Measurements from ENCODE around the gene ACYP1. TPM values are rescaled to one million over a fixed set of nuclear protein-coding genes. Genes with fewer than 3 reads are reported as not detected.

The ACYP1 gene
- polyA plus RNA-seq, 4 donors, result 15.9 to 27.1 (median 22.6) TPM

DNA sequence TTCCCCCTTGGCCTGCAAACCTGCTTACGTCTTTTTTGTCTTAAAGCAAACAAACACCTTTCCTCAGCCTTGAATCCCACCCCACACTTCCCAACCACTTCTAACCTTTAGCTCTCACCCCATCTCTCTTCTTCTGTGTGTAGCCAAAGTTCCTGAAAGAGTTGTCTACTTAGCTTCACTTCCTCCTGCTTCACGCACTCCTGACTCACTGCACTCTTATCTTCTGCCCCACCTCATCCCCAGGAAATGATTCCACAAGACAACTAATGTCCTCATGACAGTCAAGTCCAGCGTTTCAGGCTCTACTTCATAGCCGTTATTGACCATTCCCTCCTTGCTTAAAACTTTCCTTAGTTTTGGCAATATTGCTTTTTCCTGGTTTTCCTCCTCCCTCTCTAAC, 38.7 kb downstream of the ACYP1 start:
- Histone ChIP-seq H3K4me3 (ENCODE audit: low read depth in 1 of 3, low read length in 3 of 3) (no peak overlapping the region), H3K36me3 (ENCODE audit: control insufficient read depth in 3 of 3, insufficient read depth in 2 of 3, low read depth in 1 of 3, low read length in 3 of 3) (peaks cover 0 to 27% (median 0%) of the 10 kb centered on the region in 3 donors), H3K27ac (ENCODE audit: low read depth in 1 of 3, low read length in 2 of 3) (peak overlapping the region; percentile 60 to 77 (median 65)), H3K9me3 (ENCODE audit: control insufficient read depth in 2 of 2, insufficient read depth in 1 of 2, low read depth in 1 of 2, low read length in 1 of 2) (no peaks in the 10 kb centered on the region), H3K27me3 (ENCODE audit: control insufficient read depth in 3 of 3, insufficient read depth in 3 of 3, low read length in 3 of 3) (no peaks in the 10 kb centered on the region), H3K4me1 (ENCODE audit: control insufficient read depth in 3 of 3, insufficient read depth in 2 of 3, low read depth in 1 of 3, low read length in 2 of 3) (peaks cover 0 to 2% (median 2%) of the 10 kb centered on the region in 3 donors)
- no peak for FAIRE-seq
- 22 to 50% (median 49%) methylated on average over 4 of the region's 4 CpGs for WGBS, 3 donors
- DNase-seq, result peak; percentile 31 to 85

DNA sequence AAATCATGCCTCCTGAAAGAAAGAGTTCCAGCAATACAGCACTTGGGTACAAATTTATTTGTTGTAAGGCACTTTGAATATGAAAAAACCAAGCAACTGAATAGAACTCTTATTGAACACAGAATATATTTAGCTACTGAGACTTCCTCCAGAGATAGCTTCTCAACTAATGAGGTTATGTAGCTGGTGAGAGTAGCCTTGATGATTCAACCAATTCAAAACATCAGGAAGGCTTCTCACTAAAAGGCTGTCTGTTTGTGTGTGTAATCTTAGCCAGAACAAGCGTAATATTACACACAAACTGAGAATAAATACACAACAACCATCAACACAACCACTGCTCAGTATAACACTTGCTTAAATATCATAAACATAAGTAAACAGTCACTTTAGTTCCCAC, 40.7 kb downstream of the ACYP1 start:
- Histone ChIP-seq H3K36me3 (ENCODE audit: control insufficient read depth in 3 of 3, insufficient read depth in 2 of 3, low read depth in 1 of 3, low read length in 3 of 3) (peaks cover 1 to 16% (median 3%) of the 10 kb centered on the region in 3 donors), H3K27me3 (ENCODE audit: control insufficient read depth in 3 of 3, insufficient read depth in 3 of 3, low read length in 3 of 3) (no peaks in the 10 kb centered on the region), H3K27ac (ENCODE audit: low read depth in 1 of 3, low read length in 2 of 3) (no peak overlapping the region), H3K4me3 (ENCODE audit: low read depth in 1 of 3, low read length in 3 of 3) (no peak overlapping the region), H3K9me3 (ENCODE audit: control insufficient read depth in 2 of 2, insufficient read depth in 1 of 2, low read depth in 1 of 2, low read length in 1 of 2) (no peaks in the 10 kb centered on the region), H3K4me1 (ENCODE audit: control insufficient read depth in 3 of 3, insufficient read depth in 2 of 3, low read depth in 1 of 3, low read length in 2 of 3) (peaks cover 0 to 11% (median 2%) of the 10 kb centered on the region in 3 donors)
- FAIRE-seq, result no peak
- 77 to 96% (median 93%) methylated on average over 1 of the region's 1 CpG for WGBS, 3 donors
- DNase-seq, result no peak

DNA sequence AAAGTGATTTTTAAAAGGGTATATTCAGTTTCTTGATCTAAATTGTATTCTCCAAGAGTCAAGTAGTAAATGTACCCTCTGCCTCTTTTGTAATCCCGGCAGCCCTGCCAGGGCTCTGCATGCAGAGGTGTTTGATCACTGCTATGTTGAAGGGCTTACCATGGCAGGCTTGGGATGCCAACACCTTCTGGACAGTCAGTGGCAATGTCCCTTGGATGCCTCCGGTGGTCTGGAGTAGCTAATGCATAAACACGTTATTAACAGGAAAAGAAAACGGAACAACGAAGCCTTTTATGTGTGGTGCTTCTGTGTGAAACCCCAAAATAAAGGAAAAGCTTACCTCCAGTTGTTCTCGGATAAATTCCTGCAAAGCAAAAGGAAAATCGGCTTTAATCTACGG, 41.2 kb downstream of the ACYP1 start:
- Histone ChIP-seq H3K9me3 (ENCODE audit: control insufficient read depth in 2 of 2, insufficient read depth in 1 of 2, low read depth in 1 of 2, low read length in 1 of 2) (no peaks in the 10 kb centered on the region), H3K4me3 (ENCODE audit: low read depth in 1 of 3, low read length in 3 of 3) (no peak overlapping the region), H3K27ac (ENCODE audit: low read depth in 1 of 3, low read length in 2 of 3) (no peak overlapping the region), H3K4me1 (ENCODE audit: control insufficient read depth in 3 of 3, insufficient read depth in 2 of 3, low read depth in 1 of 3, low read length in 2 of 3) (peaks cover 0 to 12% (median 2%) of the 10 kb centered on the region in 3 donors), H3K36me3 (ENCODE audit: control insufficient read depth in 3 of 3, insufficient read depth in 2 of 3, low read depth in 1 of 3, low read length in 3 of 3) (peaks cover 3 to 16% (median 4%) of the 10 kb centered on the region in 3 donors), H3K27me3 (ENCODE audit: control insufficient read depth in 3 of 3, insufficient read depth in 3 of 3, low read length in 3 of 3) (no peaks in the 10 kb centered on the region)
- FAIRE-seq, result no peak
- no peak for DNase-seq
- 77 to 88% (median 79%) methylated on average over 8 of the region's 8 CpGs for WGBS, 3 donors

DNA sequence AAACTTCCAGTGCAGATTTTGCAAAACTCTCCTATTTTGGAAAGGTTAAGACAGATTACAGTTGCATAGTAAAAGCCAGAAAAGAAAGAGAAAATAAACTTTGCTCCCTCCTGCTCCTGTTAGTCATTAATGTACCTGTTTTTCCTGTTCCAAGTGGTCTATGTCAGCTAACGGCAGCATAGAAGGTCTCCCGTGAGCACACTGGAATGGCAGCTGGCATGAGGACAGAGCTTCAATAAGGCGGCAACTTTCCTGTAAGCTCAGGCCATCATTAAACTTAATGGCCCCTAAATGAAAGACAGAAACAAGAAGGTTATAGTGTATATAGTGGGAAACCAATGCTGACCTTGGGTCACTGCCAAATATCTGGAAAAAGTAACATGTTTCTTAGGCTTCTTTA, 45.1 kb downstream of the ACYP1 start:
- WGBS, 3 donors, result 11 to 67% (median 48%) methylated on average over 3 of the region's 3 CpGs
- DNase-seq, result peak; percentile 79 to 91
- Histone ChIP-seq H3K36me3 (ENCODE audit: control insufficient read depth in 3 of 3, insufficient read depth in 2 of 3, low read depth in 1 of 3, low read length in 3 of 3) (peaks cover 17 to 28% (median 19%) of the 10 kb centered on the region in 3 donors), H3K27ac (ENCODE audit: low read depth in 1 of 3, low read length in 2 of 3) (peak overlapping the region in 2 of 3 donors; percentile 17 to 52), H3K9me3 (ENCODE audit: control insufficient read depth in 2 of 2, insufficient read depth in 1 of 2, low read depth in 1 of 2, low read length in 1 of 2) (no peaks in the 10 kb centered on the region), H3K4me3 (ENCODE audit: low read depth in 1 of 3, low read length in 3 of 3) (no peak overlapping the region), H3K27me3 (ENCODE audit: control insufficient read depth in 3 of 3, insufficient read depth in 3 of 3, low read length in 3 of 3) (no peaks in the 10 kb centered on the region), H3K4me1 (ENCODE audit: control insufficient read depth in 3 of 3, insufficient read depth in 2 of 3, low read depth in 1 of 3, low read length in 2 of 3) (peaks cover 0 to 10% (median 0%) of the 10 kb centered on the region in 3 donors)
- no peak for FAIRE-seq

DNA sequence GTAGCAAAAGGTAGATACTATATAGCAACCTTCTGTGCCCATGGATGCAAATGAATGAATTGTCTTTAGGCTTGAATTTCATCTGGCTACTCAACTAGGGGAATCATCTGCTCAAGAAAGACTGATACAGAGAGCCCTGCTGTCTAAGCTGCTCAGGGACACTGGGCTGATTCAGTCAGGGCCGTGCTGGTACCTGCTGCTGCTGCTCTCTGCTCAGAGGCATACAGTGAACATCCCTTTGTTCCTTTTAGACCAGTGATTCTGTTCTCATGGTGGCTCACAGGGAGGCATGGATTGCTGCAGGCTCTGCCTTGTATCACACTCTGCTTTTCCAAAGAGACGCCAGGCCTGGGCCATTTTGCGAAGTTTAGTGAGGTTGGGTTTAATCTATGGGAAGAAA, 47.0 kb downstream of the ACYP1 start:
- Histone ChIP-seq H3K9me3 (ENCODE audit: control insufficient read depth in 2 of 2, insufficient read depth in 1 of 2, low read depth in 1 of 2, low read length in 1 of 2) (no peaks in the 10 kb centered on the region), H3K4me1 (ENCODE audit: control insufficient read depth in 3 of 3, insufficient read depth in 2 of 3, low read depth in 1 of 3, low read length in 2 of 3) (peaks cover 0 to 10% (median 0%) of the 10 kb centered on the region in 3 donors), H3K27ac (ENCODE audit: low read depth in 1 of 3, low read length in 2 of 3) (no peak overlapping the region), H3K27me3 (ENCODE audit: control insufficient read depth in 3 of 3, insufficient read depth in 3 of 3, low read length in 3 of 3) (no peaks in the 10 kb centered on the region), H3K4me3 (ENCODE audit: low read depth in 1 of 3, low read length in 3 of 3) (no peak overlapping the region), H3K36me3 (ENCODE audit: control insufficient read depth in 3 of 3, insufficient read depth in 2 of 3, low read depth in 1 of 3, low read length in 3 of 3) (peaks cover 25 to 28% (median 27%) of the 10 kb centered on the region in 3 donors)
- DNase-seq (no peak), FAIRE-seq (no peak)
- WGBS, 3 donors, result 93 to 98% (median 95%) methylated on average over 3 of the region's 3 CpGs

DNA sequence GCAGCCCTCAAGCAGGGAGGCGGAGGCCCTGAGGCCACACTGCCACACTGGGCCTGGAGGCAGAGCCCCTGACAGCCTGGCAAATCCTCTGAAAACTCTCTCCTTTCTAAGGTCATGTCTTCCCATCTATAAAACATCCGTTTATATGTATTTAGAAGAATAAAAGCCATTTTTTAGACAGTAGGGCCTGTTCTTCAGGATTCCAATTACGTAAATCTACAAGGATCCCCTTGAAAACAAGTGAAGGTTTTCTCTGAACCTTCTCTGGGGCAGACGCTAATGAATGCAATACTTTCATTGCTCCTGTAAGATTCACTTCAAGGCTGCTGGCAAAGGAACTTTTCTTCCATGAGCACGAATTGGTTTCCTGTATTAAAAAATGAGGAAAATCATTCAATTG, 48.3 kb downstream of the ACYP1 start:
- H3K27ac ChIP-seq (ENCODE audit: low read depth in 1 of 3, low read length in 2 of 3), result no peak overlapping the region

DNA sequence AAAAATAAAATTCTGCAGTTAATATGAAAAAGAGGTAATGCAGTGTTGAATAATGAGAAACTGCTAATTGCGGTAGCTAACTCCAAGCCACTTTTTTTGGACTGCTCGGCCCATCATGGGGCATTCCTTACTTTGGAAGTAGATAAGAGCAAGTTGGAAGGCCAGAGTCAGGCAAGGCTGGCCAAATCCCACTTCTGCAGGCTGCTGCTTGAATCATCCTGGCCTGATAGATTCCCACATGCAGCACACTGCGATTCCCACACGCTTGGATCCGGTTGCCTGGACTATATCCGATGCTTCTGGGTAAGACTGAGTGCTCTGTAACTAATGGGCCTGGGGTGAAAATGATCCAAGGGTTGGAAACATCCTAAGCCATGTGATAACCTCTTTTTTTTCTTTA, 50.5 kb downstream of the ACYP1 start:
- Histone ChIP-seq H3K27me3 (ENCODE audit: control insufficient read depth in 3 of 3, insufficient read depth in 3 of 3, low read length in 3 of 3) (no peaks in the 10 kb centered on the region), H3K9me3 (ENCODE audit: control insufficient read depth in 2 of 2, insufficient read depth in 1 of 2, low read depth in 1 of 2, low read length in 1 of 2) (no peaks in the 10 kb centered on the region), H3K4me3 (ENCODE audit: low read depth in 1 of 3, low read length in 3 of 3) (no peak overlapping the region), H3K4me1 (ENCODE audit: control insufficient read depth in 3 of 3, insufficient read depth in 2 of 3, low read depth in 1 of 3, low read length in 2 of 3) (peaks cover 0 to 3% (median 3%) of the 10 kb centered on the region in 3 donors), H3K36me3 (ENCODE audit: control insufficient read depth in 3 of 3, insufficient read depth in 2 of 3, low read depth in 1 of 3, low read length in 3 of 3) (peaks cover 29 to 44% (median 32%) of the 10 kb centered on the region in 3 donors), H3K27ac (ENCODE audit: low read depth in 1 of 3, low read length in 2 of 3) (no peak overlapping the region)
- no peak for DNase-seq
- 87 to 94% (median 90%) methylated on average over 6 of the region's 6 CpGs for WGBS, 3 donors
- FAIRE-seq, result no peak

More for the DNA sequence above, 48.3 kb downstream of the ACYP1 start:
- Histone ChIP-seq H3K9me3 (ENCODE audit: control insufficient read depth in 2 of 2, insufficient read depth in 1 of 2, low read depth in 1 of 2, low read length in 1 of 2) (no peaks in the 10 kb centered on the region), H3K36me3 (ENCODE audit: control insufficient read depth in 3 of 3, insufficient read depth in 2 of 3, low read depth in 1 of 3, low read length in 3 of 3) (peaks cover 25 to 31% (median 27%) of the 10 kb centered on the region in 3 donors), H3K27me3 (ENCODE audit: control insufficient read depth in 3 of 3, insufficient read depth in 3 of 3, low read length in 3 of 3) (no peaks in the 10 kb centered on the region), H3K4me1 (ENCODE audit: control insufficient read depth in 3 of 3, insufficient read depth in 2 of 3, low read depth in 1 of 3, low read length in 2 of 3) (peaks cover 0 to 10% (median 3%) of the 10 kb centered on the region in 3 donors), H3K4me3 (ENCODE audit: low read depth in 1 of 3, low read length in 3 of 3) (no peak overlapping the region)
- 87 to 92% (median 88%) methylated on average over 5 of the region's 5 CpGs for WGBS, 3 donors
- DNase-seq (no peak), FAIRE-seq (no peak)

DNA sequence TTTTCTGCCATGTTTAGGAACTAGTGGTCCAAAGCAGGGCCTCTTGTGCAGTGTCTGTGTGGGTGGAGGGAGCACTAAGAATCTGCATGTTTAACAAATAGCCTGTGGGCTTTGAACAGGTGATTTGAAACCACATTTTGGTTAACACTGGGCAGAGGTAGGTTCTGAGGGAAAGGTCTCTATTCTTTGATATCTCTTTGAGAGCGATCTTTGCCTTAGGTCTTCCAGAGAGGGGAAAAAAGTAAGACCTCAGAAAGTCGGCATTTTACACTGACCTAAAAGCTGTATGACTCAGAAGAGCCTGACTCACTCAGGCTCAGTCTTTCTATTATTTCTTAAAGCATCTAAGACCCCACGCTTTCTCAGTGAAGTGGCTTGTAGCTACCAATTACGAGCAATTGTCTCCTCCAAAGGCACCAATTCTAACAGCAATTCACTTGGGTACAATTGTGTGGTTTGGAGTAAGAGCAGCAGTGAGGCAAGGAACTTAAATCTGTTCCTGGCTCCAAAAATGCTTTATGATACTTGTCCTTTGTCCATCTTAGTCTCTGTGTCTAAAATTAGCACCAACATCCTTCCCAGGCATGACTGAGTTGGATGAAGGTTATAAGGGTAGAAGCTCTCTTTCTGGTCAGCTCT, 52.3 kb downstream of the ACYP1 start:
- Histone ChIP-seq H3K27ac (ENCODE audit: low read depth in 1 of 3, low read length in 2 of 3) (peak overlapping the region in 1 of 3 donors; percentile 50), H3K9me3 (ENCODE audit: control insufficient read depth in 2 of 2, insufficient read depth in 1 of 2, low read depth in 1 of 2, low read length in 1 of 2) (no peaks in the 10 kb centered on the region), H3K4me1 (ENCODE audit: control insufficient read depth in 3 of 3, insufficient read depth in 2 of 3, low read depth in 1 of 3, low read length in 2 of 3) (peaks cover 0 to 3% (median 0%) of the 10 kb centered on the region in 3 donors), H3K36me3 (ENCODE audit: control insufficient read depth in 3 of 3, insufficient read depth in 2 of 3, low read depth in 1 of 3, low read length in 3 of 3) (peaks cover 21 to 46% (median 31%) of the 10 kb centered on the region in 3 donors), H3K27me3 (ENCODE audit: control insufficient read depth in 3 of 3, insufficient read depth in 3 of 3, low read length in 3 of 3) (no peaks in the 10 kb centered on the region), H3K4me3 (ENCODE audit: low read depth in 1 of 3, low read length in 3 of 3) (no peak overlapping the region)
- WGBS, 3 donors, result 63 to 72% (median 67%) methylated on average over 4 of the region's 4 CpGs
- DNase-seq (no peak), FAIRE-seq (no peak)

All from small intestine (tissue), 7 donors.